Right lobe of liver (tissue), 6 donors: ENCODE measurements around the gene DYDC2. TPM values are rescaled to one million over a fixed set of nuclear protein-coding genes. Genes with fewer than 3 reads are reported as not detected.

Experiments
- ATAC-seq, 4 donors: fragments of 200-7000 bp; cut with Tn5 transposase; one replicate each; pipeline ENCODE4 v1.9.1; 2020; ENCODE audit warnings: mild to moderate bottlenecking in 4 of 4, moderate library complexity in 4 of 4
- DNase-seq, 3 donors: peaks; one replicate each; pipeline ENCODE4 v3.0.0-alpha.2; 2020
- H3K27ac ChIP-seq, 3 donors: fragments of 200-600 bp; one replicate each; pipeline ENCODE4 v1.8.0; 2022
- H3K27me3 ChIP-seq, 2 donors: fragments of 200-600 bp; one replicate each; pipeline ENCODE4 v1.8.0; 2022
- H3K36me3 ChIP-seq, 4 donors: fragments of 200-600 bp; sonication (generic) in 1 of 4; one replicate each; pipeline versions ENCODE4 v1.5.1 to v1.8.0; 2017 to 2022; ENCODE audit warnings: control low read depth in 1 of 4
- H3K4me1 ChIP-seq, 4 donors: fragments of 200-600 bp; sonication (generic) in 1 of 4; one replicate each; pipeline versions ENCODE4 v1.5.1 to v1.8.0; 2017 to 2022; ENCODE audit warnings: control low read depth in 1 of 4
- H3K4me3 ChIP-seq, 3 donors: fragments of 200-600 bp; one replicate each; pipeline ENCODE4 v1.8.0; 2022
- H3K9me3 ChIP-seq, 4 donors: fragments of 200-600 bp; sonication (generic) in 1 of 4; one replicate each; pipeline versions ENCODE4 v1.5.1 to v1.8.0; 2017 to 2022; ENCODE audit warnings: control low read depth in 1 of 4
- CTCF ChIP-seq, 4 donors: fragments of 200-600 bp in 3 of 4; fragments of 450-650 bp in 1 of 4; IDR thresholded peaks; one replicate each; pipeline versions ENCODE4 v1.5.1 to v1.8.0; 2016 to 2022; ENCODE audit warnings: antibody characterized with exemption in 4 of 4, mild to moderate bottlenecking in 2 of 4
- POLR2A ChIP-seq: fragments of 450-650 bp; IDR thresholded peaks from one replicate; pipeline ENCODE4 v1.6.1; 2017; ENCODE audit warnings: antibody characterized with exemption, mild to moderate bottlenecking
- WGBS: methylation state at CpG from one replicate; pipeline ENCODE4 v1.1.6; 2018; ENCODE audit warnings: low coverage, low lambda C conversion rate; ENCODE audit not compliant: insufficient coverage; ENCODE audit errors: missing lambda C conversion rate; 5-methylcytosine and 5-hydroxymethylcytosine counted together
- intact Hi-C, 2 donors: fragments of 100-400 bp; cut with DNase I; formaldehyde crosslinking; loops; one replicate each; pipeline versions ENCODE4 v1.11.2 to v1.14.1; 2022
- total RNA-seq, 6 experiments: library from RNA; depleted of rRNA in 2 of 6; stranded (reverse); fragments of >200 nt in 2 of 6; fragmentation: NEBNext Ultra II Directional in 3 of 6; extraction: Animal tissue kit (Norgen Biotek cat#: 25700) in 3 of 6; gene quantifications; one replicate each; pipeline versions ENCODE4 v1.1.0 to v1.2.4, GENCODE V29; 2016 to 2023
- donor health status: DM: no; HTN: yes; CAD: no.
- donor health status: DM: no; HTN: no; CAD: no.
- donor health status: DM: no; HTN: no; CAD: no.
- donor health status: DM: no; HTN: yes; CAD: no.
- donor health status: DM: no; HTN: yes; CAD: no.

DYDC2 gene
- total RNA-seq, 6 experiments from 2014 or later: 0.34 to 2.5 (median 0.84) TPM; not detected in 2

DNA sequence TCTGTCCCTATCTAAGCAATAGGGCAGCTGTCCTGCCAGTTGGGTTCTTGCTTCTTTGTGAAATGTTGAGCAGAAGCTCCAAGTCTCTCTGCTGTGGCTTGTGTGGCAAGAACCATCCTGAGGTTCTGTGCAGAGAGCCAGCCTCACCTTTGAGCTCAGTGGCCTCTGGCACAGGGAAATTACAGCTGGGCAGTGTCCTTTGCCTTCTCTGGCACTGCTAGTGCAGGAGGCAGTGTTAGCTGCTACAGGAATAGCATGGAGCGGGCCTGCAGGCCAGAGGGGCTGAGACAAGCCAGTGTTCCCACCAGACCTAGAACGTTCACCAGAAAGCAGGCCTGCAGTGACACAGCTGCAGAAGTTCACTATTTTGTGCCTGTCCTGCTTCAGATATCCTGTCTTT is 53.5 kb downstream of the DYDC2 start:
- Histone ChIP-seq H3K9me3 (no peaks in the 10 kb centered on the region), H3K36me3 (no peaks in the 10 kb centered on the region), H3K4me1 (peaks cover 0 to 68% (median 30%) of the 10 kb centered on the region in 4 donors), H3K27ac (peak overlapping the region in 2 of 3 donors; percentile 48 to 71), H3K27me3 (no peaks in the 10 kb centered on the region), H3K4me3 (peak overlapping the region in 2 of 3 donors; percentile 9 to 14)
- no peak for TF ChIP-seq CTCF (IDR thresholded peaks at IDR 0.05)
- TF ChIP-seq POLR2A: no peak
- ATAC-seq: peak; percentile 50 to 73 (median 68)
- intact Hi-C loops: no loop called here
- no CpG with 5 or more reads among the region's 2 CpGs for WGBS
- peak; percentile 61 to 85 (median 79) for DNase-seq

- H3K36me3 ChIP-seq: no peaks in the 10 kb centered on the region
- ATAC-seq (no peak), DNase-seq (no peak)
- intact Hi-C loops: no loop called here
- peak overlapping the region in 2 of 3 donors; percentile 9 to 14 for H3K4me3 ChIP-seq
- H3K9me3 ChIP-seq: no peaks in the 10 kb centered on the region
- peak overlapping the region in 2 of 3 donors; percentile 48 to 71 for H3K27ac ChIP-seq
- 28% methylated on average over 5 of the region's 5 CpGs for WGBS
- TF ChIP-seq CTCF (IDR thresholded peaks at IDR 0.05) (no peak), POLR2A (no peak)
- H3K4me1 ChIP-seq: peaks cover 0 to 73% (median 32%) of the 10 kb centered on the region in 4 donors
- no peaks in the 10 kb centered on the region for H3K27me3 ChIP-seq
Observed at GRCh38 chr10:80410578-80411145, 54.1 kb downstream of the DYDC2 start.

DNA sequence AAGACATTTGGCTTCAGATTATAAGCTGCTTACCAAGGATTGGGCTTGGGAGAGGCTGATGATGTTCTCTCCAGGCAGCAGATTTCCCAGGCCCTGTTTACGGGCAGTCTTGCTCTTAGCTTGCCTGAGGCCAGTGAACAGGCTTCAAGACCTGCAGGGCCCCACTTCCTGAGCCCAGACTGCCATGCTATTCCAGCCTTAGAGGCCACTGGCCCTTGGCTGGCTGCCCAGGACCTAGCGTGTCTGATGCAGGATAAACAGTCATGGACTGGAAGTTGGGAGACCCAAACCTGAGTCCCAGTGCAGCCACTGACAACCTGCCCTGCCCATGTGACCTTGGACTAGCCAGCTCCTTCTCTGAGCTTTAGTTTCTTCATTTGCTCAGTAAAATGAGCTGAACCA is 54.7 kb downstream of the DYDC2 start:
- Histone ChIP-seq H3K27me3 (no peaks in the 10 kb centered on the region), H3K36me3 (no peaks in the 10 kb centered on the region), H3K4me3 (no peak overlapping the region), H3K9me3 (no peaks in the 10 kb centered on the region), H3K4me1 (peaks cover 0 to 74% (median 35%) of the 10 kb centered on the region in 4 donors), H3K27ac (peak overlapping the region in 1 of 3 donors; percentile 48)
- intact Hi-C loops: no loop called here
- no CpG with 5 or more reads among the region's 2 CpGs for WGBS
- DNase-seq (peak; percentile 71 to 84 (median 80)), ATAC-seq (peak in 2 of 4 donors; percentile 2 to 21)
- TF ChIP-seq POLR2A: no peak
- no peak for TF ChIP-seq CTCF (IDR thresholded peaks at IDR 0.05)

DNA sequence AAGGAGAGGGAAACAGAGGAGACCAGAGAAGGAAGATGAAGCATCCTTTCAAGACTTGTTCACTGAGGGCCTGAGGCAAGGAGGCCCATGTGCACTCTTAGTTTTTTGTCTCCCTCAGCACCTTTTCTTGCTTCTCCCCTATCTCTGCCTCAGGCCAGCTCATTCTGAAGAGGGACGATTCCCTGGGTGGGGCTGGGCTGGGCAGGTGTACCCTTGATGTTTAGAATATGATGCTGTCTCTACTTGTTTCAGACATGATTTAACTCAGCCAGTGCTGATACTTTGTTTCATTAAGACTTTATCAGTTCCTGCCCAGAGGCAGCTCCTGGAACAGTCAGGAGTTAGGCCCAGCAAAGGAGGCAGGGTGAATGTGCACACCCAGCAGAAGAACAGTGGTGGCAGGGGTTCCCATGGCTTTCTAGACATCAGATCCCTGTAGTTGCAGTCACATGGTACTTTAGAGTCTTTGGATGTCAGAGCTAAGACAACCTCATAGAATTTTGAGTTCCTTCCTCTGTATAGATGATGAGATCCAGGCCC is 55.2 kb downstream of the DYDC2 start:
- H3K27ac ChIP-seq: no peak overlapping the region
- H3K36me3 ChIP-seq: no peaks in the 10 kb centered on the region
- no peaks in the 10 kb centered on the region for H3K27me3 ChIP-seq
- intact Hi-C loops: no loop called here
- no peaks in the 10 kb centered on the region for H3K9me3 ChIP-seq
- H3K4me3 ChIP-seq: no peak overlapping the region
- DNase-seq (no peak), ATAC-seq (no peak)
- TF ChIP-seq CTCF (IDR thresholded peaks at IDR 0.05): no peak
- 86% methylated on average over 1 of the region's 1 CpG for WGBS
- peaks cover 0 to 73% (median 36%) of the 10 kb centered on the region in 4 donors for H3K4me1 ChIP-seq
